ENCODE data around the gene PDE6A. TPM values are rescaled to one million over a fixed set of nuclear protein-coding genes. Genes with fewer than 3 reads are reported as not detected.

PDE6A gene
- total RNA-seq, 4 donors from 2014 or later = not detected

DNA sequence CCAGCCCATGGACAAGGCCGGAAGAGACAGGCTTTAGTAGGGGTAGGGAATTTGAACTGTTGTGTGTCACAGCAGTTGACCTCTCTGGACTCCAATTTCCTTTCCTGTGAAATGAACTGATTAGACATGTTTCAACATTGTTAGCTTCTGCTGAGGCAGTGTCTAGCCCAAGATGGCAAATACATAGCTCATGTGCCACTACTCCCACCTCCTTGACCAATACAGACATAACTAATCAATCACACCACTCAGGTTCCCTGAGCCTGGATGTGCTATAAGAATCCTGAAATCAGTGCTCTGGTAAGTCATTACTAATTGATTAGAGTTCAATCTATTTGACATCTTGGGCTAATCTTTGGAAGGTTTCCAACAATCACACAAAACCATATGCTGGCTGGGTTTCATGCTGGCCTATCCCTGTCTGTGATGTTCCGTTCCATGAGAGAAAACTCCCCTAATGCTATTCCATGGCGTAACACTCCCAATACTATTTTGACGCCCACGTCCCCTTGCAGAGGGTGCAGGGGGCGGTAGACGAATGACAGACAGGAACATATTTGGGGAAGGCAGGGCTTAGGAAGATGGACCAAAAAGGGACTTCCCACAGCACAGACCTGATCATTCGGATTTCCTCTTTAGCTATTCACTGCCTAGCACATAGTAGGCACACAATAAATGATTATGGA lies 95.2 kb downstream of the PDE6A start:
- DNase-seq (ENCODE audit: extremely low spot score) = no peak
- intact Hi-C loops (cut with DNase I) = no loop called here
- 96% methylated on average over 8 of the region's 8 CpGs for WGBS
- no peak overlapping the region for H3K4me3 ChIP-seq
- TF ChIP-seq POLR2A (IDR thresholded peaks at IDR 0.05; ENCODE audit: low read depth) (no peak), POLR2AphosphoS5 (IDR thresholded peaks at IDR 0.05) (no peak), EP300 (IDR thresholded peaks at IDR 0.05) (no peak)
- TF ChIP-seq, protein P1, sequence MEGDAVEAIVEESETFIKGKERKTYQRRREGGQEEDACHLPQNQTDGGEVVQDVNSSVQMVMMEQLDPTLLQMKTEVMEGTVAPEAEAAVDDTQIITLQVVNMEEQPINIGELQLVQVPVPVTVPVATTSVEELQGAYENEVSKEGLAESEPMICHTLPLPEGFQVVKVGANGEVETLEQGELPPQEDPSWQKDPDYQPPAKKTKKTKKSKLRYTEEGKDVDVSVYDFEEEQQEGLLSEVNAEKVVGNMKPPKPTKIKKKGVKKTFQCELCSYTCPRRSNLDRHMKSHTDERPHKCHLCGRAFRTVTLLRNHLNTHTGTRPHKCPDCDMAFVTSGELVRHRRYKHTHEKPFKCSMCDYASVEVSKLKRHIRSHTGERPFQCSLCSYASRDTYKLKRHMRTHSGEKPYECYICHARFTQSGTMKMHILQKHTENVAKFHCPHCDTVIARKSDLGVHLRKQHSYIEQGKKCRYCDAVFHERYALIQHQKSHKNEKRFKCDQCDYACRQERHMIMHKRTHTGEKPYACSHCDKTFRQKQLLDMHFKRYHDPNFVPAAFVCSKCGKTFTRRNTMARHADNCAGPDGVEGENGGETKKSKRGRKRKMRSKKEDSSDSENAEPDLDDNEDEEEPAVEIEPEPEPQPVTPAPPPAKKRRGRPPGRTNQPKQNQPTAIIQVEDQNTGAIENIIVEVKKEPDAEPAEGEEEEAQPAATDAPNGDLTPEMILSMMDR (IDR thresholded peaks at IDR 0.05) = no peak
- no peak overlapping the region for H3K27ac ChIP-seq (replicated peaks in 1 of 4)
- peaks cover 23 to 72% (median 66%) of the 10 kb centered on the region in 4 donors for H3K36me3 ChIP-seq
- H3K27me3 ChIP-seq = no peaks in the 10 kb centered on the region
- peaks cover 7 to 11% (median 10%) of the 10 kb centered on the region in 4 donors for H3K4me1 ChIP-seq
- no peaks in the 10 kb centered on the region for H3K9me3 ChIP-seq

DNA sequence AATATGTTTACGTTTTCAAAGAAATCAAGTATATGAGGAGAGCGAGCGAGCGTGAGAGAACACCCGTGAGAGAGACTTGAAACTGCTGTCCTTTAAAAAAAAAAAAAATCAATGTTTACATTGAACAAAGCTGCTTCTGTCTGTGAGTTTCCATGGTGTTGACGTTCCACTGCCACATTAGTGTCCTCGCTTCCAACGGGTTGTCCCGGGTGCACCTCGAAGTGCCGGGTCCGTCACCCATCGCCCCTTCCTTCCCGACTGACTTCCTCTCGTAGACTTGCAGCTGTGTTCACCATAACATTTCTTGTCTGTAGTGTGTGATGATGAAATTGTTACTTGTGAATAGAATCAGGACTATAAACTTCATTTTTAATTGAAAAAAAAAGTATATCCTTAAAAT lies 97.0 kb downstream of the PDE6A start:
- H3K27ac ChIP-seq (replicated peaks in 1 of 4) = no peak overlapping the region
- no peaks in the 10 kb centered on the region for H3K27me3 ChIP-seq
- WGBS = 77% methylated on average over 15 of the region's 15 CpGs
- H3K4me3 ChIP-seq = no peak overlapping the region
- peaks cover 0 to under 1% (median under 1%) of the 10 kb centered on the region in 4 donors for H3K4me1 ChIP-seq
- no peak for TF ChIP-seq EP300 (IDR thresholded peaks at IDR 0.05)
- no peak for TF ChIP-seq POLR2A (IDR thresholded peaks at IDR 0.05; ENCODE audit: low read depth)
- no peak for TF ChIP-seq POLR2AphosphoS5 (IDR thresholded peaks at IDR 0.05)
- TF ChIP-seq, protein P1 (IDR thresholded peaks at IDR 0.05) = no peak
- no peak for DNase-seq (ENCODE audit: extremely low spot score)
- H3K36me3 ChIP-seq = peaks cover 23 to 89% (median 76%) of the 10 kb centered on the region in 4 donors
- intact Hi-C loops (cut with DNase I) = no loop called here
- H3K9me3 ChIP-seq = no peaks in the 10 kb centered on the region

DNA sequence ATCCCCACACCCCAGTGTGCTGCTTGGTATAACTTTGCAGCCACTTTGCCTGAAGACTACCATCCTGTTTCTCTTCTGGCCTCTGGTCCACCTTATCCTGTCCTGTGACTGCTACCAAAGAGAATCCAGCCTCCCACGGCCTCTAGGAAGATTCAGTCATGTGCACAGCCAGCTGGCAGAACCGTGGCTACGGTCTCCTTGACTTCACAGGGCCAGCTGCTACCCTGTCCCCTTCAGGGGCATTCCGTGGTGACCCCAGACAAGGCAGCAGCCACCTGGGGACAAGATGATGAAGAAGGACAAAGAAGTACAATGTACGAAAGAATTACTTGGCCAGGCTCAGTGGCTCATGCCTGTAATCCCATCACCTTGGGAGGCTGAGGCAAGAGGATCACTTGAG lies 98.6 kb downstream of the PDE6A start:
- no peak for DNase-seq (ENCODE audit: extremely low spot score)
- intact Hi-C loops (cut with DNase I) = no loop called here
- H3K9me3 ChIP-seq = no peaks in the 10 kb centered on the region
- peaks cover 23 to 96% (median 84%) of the 10 kb centered on the region in 4 donors for H3K36me3 ChIP-seq
- H3K4me1 ChIP-seq = no peaks in the 10 kb centered on the region
- H3K27ac ChIP-seq (replicated peaks in 1 of 4) = no peak overlapping the region
- WGBS = 88% methylated on average over 5 of the region's 5 CpGs
- no peaks in the 10 kb centered on the region for H3K27me3 ChIP-seq
- H3K4me3 ChIP-seq = no peak overlapping the region
- TF ChIP-seq EP300 (IDR thresholded peaks at IDR 0.05) (no peak), POLR2A (IDR thresholded peaks at IDR 0.05; ENCODE audit: low read depth) (no peak), POLR2AphosphoS5 (IDR thresholded peaks at IDR 0.05) (no peak)
- TF ChIP-seq, protein P1 (IDR thresholded peaks at IDR 0.05) = no peak

DNA sequence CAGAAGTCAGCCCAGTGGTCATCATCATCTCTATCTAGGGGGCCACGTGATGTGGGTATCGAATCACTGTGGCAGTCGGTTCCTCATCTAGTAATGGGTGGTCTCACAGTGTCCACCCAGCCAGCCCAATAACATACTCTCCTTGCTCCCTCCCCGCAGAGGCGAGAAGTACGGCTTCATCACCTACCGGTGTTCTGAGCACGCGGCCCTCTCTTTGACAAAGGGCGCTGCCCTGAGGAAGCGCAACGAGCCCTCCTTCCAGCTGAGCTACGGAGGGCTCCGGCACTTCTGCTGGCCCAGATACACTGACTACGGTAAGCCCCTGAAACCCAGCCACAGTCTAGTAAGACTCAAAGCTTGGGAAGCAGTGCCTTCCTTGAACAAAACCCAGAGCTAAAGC lies 99.0 kb downstream of the PDE6A start:
- Histone ChIP-seq H3K4me3 (no peak overlapping the region), H3K36me3 (peaks cover 23 to 96% (median 83%) of the 10 kb centered on the region in 4 donors), H3K9me3 (no peaks in the 10 kb centered on the region), H3K27ac (replicated peaks in 1 of 4) (no peak overlapping the region), H3K27me3 (no peaks in the 10 kb centered on the region), H3K4me1 (no peaks in the 10 kb centered on the region)
- no peak for TF ChIP-seq POLR2A (IDR thresholded peaks at IDR 0.05; ENCODE audit: low read depth)
- no peak for TF ChIP-seq EP300 (IDR thresholded peaks at IDR 0.05)
- no peak for TF ChIP-seq POLR2AphosphoS5 (IDR thresholded peaks at IDR 0.05)
- TF ChIP-seq, protein P1 (IDR thresholded peaks at IDR 0.05) = no peak
- 89% methylated on average over 15 of the region's 15 CpGs for WGBS
- no peak for DNase-seq (ENCODE audit: extremely low spot score)
- intact Hi-C loops (cut with DNase I) = no loop called here
